ENCODE data around the gene YPEL5.
"Not testable (repeated sequence)": the region's sequence is repeated elsewhere in the genome, so short reads cannot be mapped to it uniquely, and the experiment has no call there.

Gene YPEL5

GRCh38 chr2:30110773-30111172 is 36.0 kb upstream of the YPEL5 start:
- Histone ChIP-seq H3K4me3 (ENCODE audit: low read length in 2 of 2) (no peak overlapping the region), H3K4me1 (ENCODE audit: control insufficient read depth in 2 of 2, insufficient read depth in 2 of 2, low read length in 2 of 2) (peaks cover 0 to 2% of the 10 kb centered on the region in 2 donors), H3K36me3 (ENCODE audit: control insufficient read depth in 2 of 2, insufficient read depth in 2 of 2, low read length in 2 of 2) (no peaks in the 10 kb centered on the region), H3K27ac (ENCODE audit: low read depth in 2 of 2, low read length in 2 of 2) (no peak overlapping the region), H3K27me3 (ENCODE audit: control insufficient read depth in 2 of 2, insufficient read depth in 2 of 2, low read length in 2 of 2) (no peaks in the 10 kb centered on the region), H3K9me3 (ENCODE audit: control insufficient read depth in 2 of 2, low read length in 2 of 2) (no peaks in the 10 kb centered on the region), H3K9ac (ENCODE audit: low read depth in 1 of 2, low read length in 2 of 2) (no peak overlapping the region)

DNA sequence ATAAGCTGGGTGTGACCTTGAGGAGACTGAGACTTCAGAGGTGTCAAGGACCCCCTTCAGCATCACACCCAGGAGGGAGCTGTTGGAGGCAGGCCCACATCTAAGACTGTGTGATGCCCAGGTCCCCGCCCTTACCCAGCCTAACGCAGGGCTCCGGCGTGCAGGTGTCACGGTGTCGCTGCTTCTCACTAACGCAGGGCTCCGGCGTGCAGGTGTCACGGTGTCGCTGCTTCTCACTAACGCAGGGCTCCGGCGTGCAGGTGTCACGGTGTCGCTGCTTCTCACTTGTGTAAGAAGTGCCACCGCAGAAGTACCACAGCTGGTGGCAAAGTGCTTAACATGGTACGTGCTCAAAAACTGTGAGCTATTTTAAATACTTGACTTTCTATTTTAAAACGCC is 35.6 kb upstream of the YPEL5 start:
- not testable (repeated sequence) for H3K4me3 ChIP-seq (ENCODE audit: low read length in 2 of 2); H3K9ac ChIP-seq (ENCODE audit: low read depth in 1 of 2, low read length in 2 of 2); H3K4me1 ChIP-seq (ENCODE audit: control insufficient read depth in 2 of 2, insufficient read depth in 2 of 2, low read length in 2 of 2); H3K27me3 ChIP-seq (ENCODE audit: control insufficient read depth in 2 of 2, insufficient read depth in 2 of 2, low read length in 2 of 2); H3K36me3 ChIP-seq (ENCODE audit: control insufficient read depth in 2 of 2, insufficient read depth in 2 of 2, low read length in 2 of 2); H3K27ac ChIP-seq (ENCODE audit: low read depth in 2 of 2, low read length in 2 of 2); H3K9me3 ChIP-seq (ENCODE audit: control insufficient read depth in 2 of 2, low read length in 2 of 2)

DNA sequence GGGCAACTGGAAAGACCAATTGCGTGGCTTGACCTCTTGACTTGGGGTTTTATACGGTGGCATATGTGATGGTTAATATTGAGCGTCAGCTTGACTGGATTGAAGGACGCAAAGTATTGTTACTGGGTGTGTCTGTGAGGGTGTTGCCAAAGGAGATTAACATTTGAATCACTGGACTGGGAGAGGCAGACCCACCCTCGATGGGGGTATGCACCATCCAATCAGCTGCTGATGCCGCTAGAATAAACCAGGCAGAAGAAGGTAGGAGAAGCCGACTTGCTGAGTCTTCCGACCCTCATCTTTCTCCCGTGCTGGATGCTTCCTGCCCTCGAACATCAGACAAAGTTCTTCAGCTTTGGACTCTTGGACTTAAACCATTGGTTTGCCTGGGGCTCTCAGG is 34.2 kb upstream of the YPEL5 start:
- H3K27ac ChIP-seq (ENCODE audit: low read depth in 2 of 2, low read length in 2 of 2): no peak overlapping the region
- no peak overlapping the region for H3K9ac ChIP-seq (ENCODE audit: low read depth in 1 of 2, low read length in 2 of 2)
- no peaks in the 10 kb centered on the region for H3K27me3 ChIP-seq (ENCODE audit: control insufficient read depth in 2 of 2, insufficient read depth in 2 of 2, low read length in 2 of 2)
- H3K36me3 ChIP-seq (ENCODE audit: control insufficient read depth in 2 of 2, insufficient read depth in 2 of 2, low read length in 2 of 2): no peaks in the 10 kb centered on the region
- no peaks in the 10 kb centered on the region for H3K9me3 ChIP-seq (ENCODE audit: control insufficient read depth in 2 of 2, low read length in 2 of 2)
- H3K4me3 ChIP-seq (ENCODE audit: low read length in 2 of 2): no peak overlapping the region
- peaks cover 0 to 2% of the 10 kb centered on the region in 2 donors for H3K4me1 ChIP-seq (ENCODE audit: control insufficient read depth in 2 of 2, insufficient read depth in 2 of 2, low read length in 2 of 2)

GRCh38 chr2:30113617-30114293 is 33.1 kb upstream of the YPEL5 start:
- Histone ChIP-seq H3K36me3 (ENCODE audit: control insufficient read depth in 2 of 2, insufficient read depth in 2 of 2, low read length in 2 of 2) (no peaks in the 10 kb centered on the region), H3K27ac (ENCODE audit: low read depth in 2 of 2, low read length in 2 of 2) (no peak overlapping the region), H3K9ac (ENCODE audit: low read depth in 1 of 2, low read length in 2 of 2) (no peak overlapping the region), H3K9me3 (ENCODE audit: control insufficient read depth in 2 of 2, low read length in 2 of 2) (no peaks in the 10 kb centered on the region), H3K4me3 (ENCODE audit: low read length in 2 of 2) (no peak overlapping the region), H3K4me1 (ENCODE audit: control insufficient read depth in 2 of 2, insufficient read depth in 2 of 2, low read length in 2 of 2) (peaks cover 0 to 2% of the 10 kb centered on the region in 2 donors), H3K27me3 (ENCODE audit: control insufficient read depth in 2 of 2, insufficient read depth in 2 of 2, low read length in 2 of 2) (no peaks in the 10 kb centered on the region)

- Histone ChIP-seq H3K9ac (ENCODE audit: low read depth in 1 of 2, low read length in 2 of 2) (no peak overlapping the region), H3K9me3 (ENCODE audit: control insufficient read depth in 2 of 2, low read length in 2 of 2) (no peaks in the 10 kb centered on the region), H3K4me3 (ENCODE audit: low read length in 2 of 2) (no peak overlapping the region), H3K27ac (ENCODE audit: low read depth in 2 of 2, low read length in 2 of 2) (no peak overlapping the region), H3K27me3 (ENCODE audit: control insufficient read depth in 2 of 2, insufficient read depth in 2 of 2, low read length in 2 of 2) (no peaks in the 10 kb centered on the region), H3K36me3 (ENCODE audit: control insufficient read depth in 2 of 2, insufficient read depth in 2 of 2, low read length in 2 of 2) (no peaks in the 10 kb centered on the region), H3K4me1 (ENCODE audit: control insufficient read depth in 2 of 2, insufficient read depth in 2 of 2, low read length in 2 of 2) (peaks cover 0 to 2% of the 10 kb centered on the region in 2 donors)
Measured at GRCh38 chr2:30115141-30115980, 31.4 kb upstream of the YPEL5 start.

- Histone ChIP-seq H3K27ac (ENCODE audit: low read depth in 2 of 2, low read length in 2 of 2) (no peak overlapping the region), H3K9me3 (ENCODE audit: control insufficient read depth in 2 of 2, low read length in 2 of 2) (no peaks in the 10 kb centered on the region), H3K9ac (ENCODE audit: low read depth in 1 of 2, low read length in 2 of 2) (no peak overlapping the region), H3K27me3 (ENCODE audit: control insufficient read depth in 2 of 2, insufficient read depth in 2 of 2, low read length in 2 of 2) (no peaks in the 10 kb centered on the region), H3K36me3 (ENCODE audit: control insufficient read depth in 2 of 2, insufficient read depth in 2 of 2, low read length in 2 of 2) (no peaks in the 10 kb centered on the region), H3K4me1 (ENCODE audit: control insufficient read depth in 2 of 2, insufficient read depth in 2 of 2, low read length in 2 of 2) (peaks cover 0 to 2% of the 10 kb centered on the region in 2 donors), H3K4me3 (ENCODE audit: low read length in 2 of 2) (no peak overlapping the region)
Measured at GRCh38 chr2:30115981-30116285, 30.9 kb upstream of the YPEL5 start.

GRCh38 chr2:30122362-30122761 is 24.4 kb upstream of the YPEL5 start:
- Histone ChIP-seq H3K9ac (ENCODE audit: low read depth in 1 of 2, low read length in 2 of 2) (no peak overlapping the region), H3K4me3 (ENCODE audit: low read length in 2 of 2) (no peak overlapping the region), H3K9me3 (ENCODE audit: control insufficient read depth in 2 of 2, low read length in 2 of 2) (no peaks in the 10 kb centered on the region), H3K36me3 (ENCODE audit: control insufficient read depth in 2 of 2, insufficient read depth in 2 of 2, low read length in 2 of 2) (no peaks in the 10 kb centered on the region), H3K4me1 (ENCODE audit: control insufficient read depth in 2 of 2, insufficient read depth in 2 of 2, low read length in 2 of 2) (peaks cover 0 to under 1% of the 10 kb centered on the region in 2 donors), H3K27me3 (ENCODE audit: control insufficient read depth in 2 of 2, insufficient read depth in 2 of 2, low read length in 2 of 2) (no peaks in the 10 kb centered on the region), H3K27ac (ENCODE audit: low read depth in 2 of 2, low read length in 2 of 2) (no peak overlapping the region)

DNA sequence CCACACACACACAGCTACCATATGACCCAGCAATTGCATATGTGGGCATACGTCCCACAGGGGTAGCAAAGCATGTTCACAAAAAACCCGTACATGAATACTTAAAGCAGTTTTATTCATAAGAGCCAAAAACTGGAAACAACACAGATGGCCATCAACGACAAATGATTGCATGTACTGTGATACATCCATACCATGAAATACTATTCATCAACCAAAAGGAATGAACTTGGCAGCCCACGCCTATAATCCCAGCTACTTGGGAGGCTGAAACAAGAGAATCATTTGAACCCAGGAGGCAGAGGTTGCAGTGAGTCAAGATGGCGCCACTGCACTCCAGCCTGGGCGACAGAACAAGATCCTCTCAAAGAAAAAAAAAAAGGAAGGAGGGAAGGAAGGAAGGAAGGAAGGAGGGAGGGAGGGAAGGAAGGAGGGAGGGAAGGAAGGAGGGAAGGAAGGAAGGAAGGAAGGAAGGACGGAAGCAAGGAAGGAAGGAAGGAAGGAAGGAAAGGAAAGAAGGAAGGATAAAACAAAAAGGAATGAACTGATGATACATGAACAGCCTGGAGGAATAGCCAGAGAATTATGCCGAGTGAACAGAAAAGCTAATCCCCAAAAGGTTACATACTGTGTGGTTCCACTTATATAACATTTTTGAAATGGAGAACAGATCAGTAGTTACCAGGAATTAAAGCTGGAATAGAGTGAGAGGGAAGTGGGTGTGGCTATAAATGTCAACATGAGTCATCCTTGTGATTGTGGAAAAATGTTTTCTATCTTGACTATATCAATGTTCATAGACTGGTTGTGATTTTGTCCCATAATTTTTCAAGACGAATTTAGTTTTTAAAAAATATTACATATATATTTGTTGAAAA is 19.6 kb upstream of the YPEL5 start:
- H3K27me3 ChIP-seq (ENCODE audit: control insufficient read depth in 2 of 2, insufficient read depth in 2 of 2, low read length in 2 of 2): no peaks in the 10 kb centered on the region

GRCh38 chr2:30134582-30134981 is 12.2 kb upstream of the YPEL5 start:
- Histone ChIP-seq H3K4me3 (ENCODE audit: low read length in 2 of 2) (no peak overlapping the region), H3K4me1 (ENCODE audit: control insufficient read depth in 2 of 2, insufficient read depth in 2 of 2, low read length in 2 of 2) (no peaks in the 10 kb centered on the region), H3K27me3 (ENCODE audit: control insufficient read depth in 2 of 2, insufficient read depth in 2 of 2, low read length in 2 of 2) (peaks cover 0 to 2% of the 10 kb centered on the region in 2 donors), H3K9me3 (ENCODE audit: control insufficient read depth in 2 of 2, low read length in 2 of 2) (no peaks in the 10 kb centered on the region), H3K27ac (ENCODE audit: low read depth in 2 of 2, low read length in 2 of 2) (no peak overlapping the region), H3K9ac (ENCODE audit: low read depth in 1 of 2, low read length in 2 of 2) (no peak overlapping the region), H3K36me3 (ENCODE audit: control insufficient read depth in 2 of 2, insufficient read depth in 2 of 2, low read length in 2 of 2) (no peaks in the 10 kb centered on the region)

More for the DNA sequence above, 19.6 kb upstream of the YPEL5 start:
- Histone ChIP-seq H3K9me3 (ENCODE audit: control insufficient read depth in 2 of 2, low read length in 2 of 2) (no peaks in the 10 kb centered on the region), H3K36me3 (ENCODE audit: control insufficient read depth in 2 of 2, insufficient read depth in 2 of 2, low read length in 2 of 2) (no peaks in the 10 kb centered on the region), H3K27ac (ENCODE audit: low read depth in 2 of 2, low read length in 2 of 2) (no peak overlapping the region), H3K4me3 (ENCODE audit: low read length in 2 of 2) (no peak overlapping the region), H3K4me1 (ENCODE audit: control insufficient read depth in 2 of 2, insufficient read depth in 2 of 2, low read length in 2 of 2) (peaks cover 0 to 2% of the 10 kb centered on the region in 2 donors), H3K9ac (ENCODE audit: low read depth in 1 of 2, low read length in 2 of 2) (no peak overlapping the region)

DNA sequence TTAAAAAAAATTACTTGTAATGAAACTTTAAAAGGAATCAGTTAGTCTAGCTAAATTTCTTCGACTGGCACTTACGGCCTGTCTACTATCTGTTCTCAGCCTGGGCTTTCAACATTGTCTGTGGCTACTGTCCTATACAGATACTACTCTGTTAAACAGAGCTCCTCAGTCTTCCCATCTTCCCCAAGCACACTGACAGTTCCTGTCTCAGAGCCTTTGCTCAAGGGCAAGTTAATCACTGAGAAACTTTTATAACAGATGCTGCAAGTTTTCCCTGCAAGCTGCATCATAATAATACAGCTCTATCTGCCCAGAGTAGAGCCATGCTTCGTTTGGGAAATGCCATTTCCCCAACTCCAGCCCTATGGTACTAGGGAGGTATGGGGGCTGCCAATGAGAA is 11.3 kb upstream of the YPEL5 start:
- Histone ChIP-seq H3K36me3 (ENCODE audit: control insufficient read depth in 2 of 2, insufficient read depth in 2 of 2, low read length in 2 of 2) (no peaks in the 10 kb centered on the region), H3K4me3 (ENCODE audit: low read length in 2 of 2) (no peak overlapping the region), H3K9ac (ENCODE audit: low read depth in 1 of 2, low read length in 2 of 2) (no peak overlapping the region), H3K4me1 (ENCODE audit: control insufficient read depth in 2 of 2, insufficient read depth in 2 of 2, low read length in 2 of 2) (no peaks in the 10 kb centered on the region), H3K9me3 (ENCODE audit: control insufficient read depth in 2 of 2, low read length in 2 of 2) (no peaks in the 10 kb centered on the region), H3K27me3 (ENCODE audit: control insufficient read depth in 2 of 2, insufficient read depth in 2 of 2, low read length in 2 of 2) (peaks cover 0 to 2% of the 10 kb centered on the region in 2 donors), H3K27ac (ENCODE audit: low read depth in 2 of 2, low read length in 2 of 2) (no peak overlapping the region)

All from mucosa of rectum (tissue), 2 donors.